K562 (cell line): ENCODE results near the gene THSD8. TPM values are rescaled to one million over a fixed set of nuclear protein-coding genes. Genes with fewer than 3 reads are reported as not detected.
A peak's percentile ranks its signal among the peaks of the same experiment; 100 is the strongest.

ENCODE experiments used
- ADNP ChIP-seq: fragments of 200-800 bp; sonication (Bioruptor generic); IDR thresholded peaks from 2 replicates; pipeline ENCODE4 v1.6.1; 2016; ENCODE audit warnings: missing genetic modification characterization, missing compliant biosample characterization
- ARHGAP35 ChIP-seq: fragments of 450-650 bp; IDR thresholded peaks from 2 replicates; pipeline ENCODE4 v1.6.1; 2018; ENCODE audit not compliant: partially characterized antibody
- HES1 ChIP-seq: fragments of 450-650 bp; IDR thresholded peaks from 2 replicates; pipeline ENCODE4 v1.6.1; 2016; ENCODE audit warnings: low read depth, mild to moderate bottlenecking, moderate library complexity
- MED1 ChIP-seq: sonication (generic); formaldehyde crosslinking; IDR thresholded peaks from 2 replicates; pipeline ENCODE4 v1.8.1; 2023; ENCODE audit warnings: missing genetic modification reagents, borderline replicate concordance
- MEF2A ChIP-seq: IDR thresholded peaks from 2 replicates; pipeline ENCODE4 v1.6.1; 2011; ENCODE audit warnings: low read depth, mild to moderate bottlenecking, low read length, moderate library complexity; ENCODE audit not compliant: control insufficient read depth
- PHB2 ChIP-seq: fragments of 450-650 bp; IDR thresholded peaks from 2 replicates; pipeline ENCODE4 v1.6.1; 2017; ENCODE audit warnings: low read depth
- PHF8 ChIP-seq: fragments of 200-600 bp; sonication (generic); IDR thresholded peaks from 2 replicates; pipeline ENCODE4 v1.6.1; 2012; ENCODE audit warnings: mixed run types, mild to moderate bottlenecking, inconsistent platforms, low read length, moderate library complexity, borderline replicate concordance
- PRDM10 ChIP-seq: fragments of 450-650 bp; IDR thresholded peaks from 2 replicates; pipeline ENCODE4 v1.6.1; 2018; ENCODE audit not compliant: partially characterized antibody
- RFX1 ChIP-seq: fragments of 450-650 bp; IDR thresholded peaks from 2 replicates; pipeline ENCODE4 v1.6.1; 2016; ENCODE audit warnings: mild to moderate bottlenecking, moderate library complexity
- SP2 ChIP-seq: IDR thresholded peaks from 2 replicates; pipeline ENCODE4 v1.6.1; 2011; ENCODE audit warnings: mild to moderate bottlenecking, low read depth, low read length, moderate library complexity; ENCODE audit not compliant: poor library complexity, severe bottlenecking; ENCODE audit errors: extremely low read depth
- TSC22D4 ChIP-seq: fragments of 450-650 bp; IDR thresholded peaks from 2 replicates; pipeline ENCODE4 v1.6.1; 2016; ENCODE audit warnings: missing genetic modification characterization, missing biosample characterization, control low read depth
- ZNF133 ChIP-seq: fragments of 250-450 bp; sonication (Bioruptor Pico); IDR thresholded peaks from 2 replicates; pipeline ENCODE4 v1.4.0; 2020; ENCODE audit warnings: mild to moderate bottlenecking
- ZNF224 ChIP-seq: sonication (generic); formaldehyde crosslinking; IDR thresholded peaks from 2 replicates; pipeline ENCODE4 v1.8.0; 2022; ENCODE audit warnings: mild to moderate bottlenecking, missing genetic modification reagents
- ZNF589 ChIP-seq: fragments of 200-800 bp; sonication (Bioruptor generic); IDR thresholded peaks from 2 replicates; pipeline ENCODE4 v1.6.1; 2016; ENCODE audit warnings: low read depth, missing genetic modification characterization, missing compliant biosample characterization
- ZNF668 ChIP-seq: fragments of 250-450 bp; sonication (Bioruptor Pico); IDR thresholded peaks from 2 replicates; pipeline ENCODE4 v1.8.0; 2022; ENCODE audit warnings: mild to moderate bottlenecking, inconsistent platforms
- ZNF79 ChIP-seq: fragments of 250-450 bp; sonication (Bioruptor Pico); IDR thresholded peaks from 2 replicates; pipeline ENCODE4 v1.4.0; 2020; ENCODE audit warnings: low read depth, mild to moderate bottlenecking, moderate library complexity
- polyA plus RNA-seq, 8 experiments: library from polyadenylated mRNA; depleted of rRNA in 4 of 8; stranded (reverse) in 5 of 8; unstranded in 3 of 8; fragments of >200 nt; fragmentation: Nextera tagmentation in 2 of 8; fragmentation: Illumina TruSeq in 1 of 8; extraction: Ambion mirVana in 2 of 8; extraction: Trizol in 1 of 8; gene quantifications; 2 replicates each; pipeline versions ENCODE4 v1.2.1 to v1.2.3, GENCODE V29; 2011 to 2014; ENCODE audit warnings: inconsistent platforms in 1 of 8, missing spikeins in 1 of 8
- total RNA-seq, 7 experiments: library from RNA; depleted of rRNA in 6 of 7; stranded (reverse); fragments of >200 nt in 6 of 7; fragmentation: Illumina TruSeq in 2 of 7; extraction: Trizol in 2 of 7; gene quantifications; 2 replicates each; pipeline versions ENCODE4 v1.2.1 to v1.2.3, GENCODE V29; 2011 to 2021; ENCODE audit warnings: low replicate concordance in 1 of 7
- TF ChIP-seq, protein P1 (sequence below): sonication (generic); formaldehyde crosslinking; IDR thresholded peaks from 2 replicates; pipeline ENCODE4 v1.8.1; 2023; ENCODE audit warnings: mild to moderate bottlenecking, missing genetic modification reagents
- TF ChIP-seq, protein P2 (sequence below): sonication (generic); formaldehyde crosslinking; IDR thresholded peaks from 2 replicates; pipeline ENCODE4 v1.8.0; 2023; ENCODE audit warnings: mild to moderate bottlenecking, missing genetic modification reagents

THSD8 gene
- total and polyA plus RNA-seq, 9 of the 15 experiments (the other 6 are each of a cell fraction or from before 2014, with no cell fraction given): 8.4 to 42.4 (median 19.9) TPM; not detected in 2

GRCh38 chr19:12793290-12794195 is 8.3 kb upstream of the THSD8 start (continued):
- TF ChIP-seq PRDM10 (peak; percentile 44), ZNF224 (no peak), PHB2 (no peak), RFX1 (no peak), ZNF668 (CRISPR knock-in tag) (no peak), HES1 (no peak), MEF2A (no peak), ARHGAP35 (no peak), ZNF79 (CRISPR knock-in tag) (no peak), MED1 (CRISPR knock-in tag) (no peak), PHF8 (peak; percentile 24; the same call in 1 of the 2 replicates), TSC22D4 (tag) (no peak), SP2 (no peak), ADNP (no peak), ZNF133 (no peak), ZNF589 (CRISPR knock-in tag) (no peak)
- TF ChIP-seq, protein P1, sequence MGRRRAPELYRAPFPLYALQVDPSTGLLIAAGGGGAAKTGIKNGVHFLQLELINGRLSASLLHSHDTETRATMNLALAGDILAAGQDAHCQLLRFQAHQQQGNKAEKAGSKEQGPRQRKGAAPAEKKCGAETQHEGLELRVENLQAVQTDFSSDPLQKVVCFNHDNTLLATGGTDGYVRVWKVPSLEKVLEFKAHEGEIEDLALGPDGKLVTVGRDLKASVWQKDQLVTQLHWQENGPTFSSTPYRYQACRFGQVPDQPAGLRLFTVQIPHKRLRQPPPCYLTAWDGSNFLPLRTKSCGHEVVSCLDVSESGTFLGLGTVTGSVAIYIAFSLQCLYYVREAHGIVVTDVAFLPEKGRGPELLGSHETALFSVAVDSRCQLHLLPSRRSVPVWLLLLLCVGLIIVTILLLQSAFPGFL (CRISPR knock-in tag): no peak
- TF ChIP-seq, protein P2, sequence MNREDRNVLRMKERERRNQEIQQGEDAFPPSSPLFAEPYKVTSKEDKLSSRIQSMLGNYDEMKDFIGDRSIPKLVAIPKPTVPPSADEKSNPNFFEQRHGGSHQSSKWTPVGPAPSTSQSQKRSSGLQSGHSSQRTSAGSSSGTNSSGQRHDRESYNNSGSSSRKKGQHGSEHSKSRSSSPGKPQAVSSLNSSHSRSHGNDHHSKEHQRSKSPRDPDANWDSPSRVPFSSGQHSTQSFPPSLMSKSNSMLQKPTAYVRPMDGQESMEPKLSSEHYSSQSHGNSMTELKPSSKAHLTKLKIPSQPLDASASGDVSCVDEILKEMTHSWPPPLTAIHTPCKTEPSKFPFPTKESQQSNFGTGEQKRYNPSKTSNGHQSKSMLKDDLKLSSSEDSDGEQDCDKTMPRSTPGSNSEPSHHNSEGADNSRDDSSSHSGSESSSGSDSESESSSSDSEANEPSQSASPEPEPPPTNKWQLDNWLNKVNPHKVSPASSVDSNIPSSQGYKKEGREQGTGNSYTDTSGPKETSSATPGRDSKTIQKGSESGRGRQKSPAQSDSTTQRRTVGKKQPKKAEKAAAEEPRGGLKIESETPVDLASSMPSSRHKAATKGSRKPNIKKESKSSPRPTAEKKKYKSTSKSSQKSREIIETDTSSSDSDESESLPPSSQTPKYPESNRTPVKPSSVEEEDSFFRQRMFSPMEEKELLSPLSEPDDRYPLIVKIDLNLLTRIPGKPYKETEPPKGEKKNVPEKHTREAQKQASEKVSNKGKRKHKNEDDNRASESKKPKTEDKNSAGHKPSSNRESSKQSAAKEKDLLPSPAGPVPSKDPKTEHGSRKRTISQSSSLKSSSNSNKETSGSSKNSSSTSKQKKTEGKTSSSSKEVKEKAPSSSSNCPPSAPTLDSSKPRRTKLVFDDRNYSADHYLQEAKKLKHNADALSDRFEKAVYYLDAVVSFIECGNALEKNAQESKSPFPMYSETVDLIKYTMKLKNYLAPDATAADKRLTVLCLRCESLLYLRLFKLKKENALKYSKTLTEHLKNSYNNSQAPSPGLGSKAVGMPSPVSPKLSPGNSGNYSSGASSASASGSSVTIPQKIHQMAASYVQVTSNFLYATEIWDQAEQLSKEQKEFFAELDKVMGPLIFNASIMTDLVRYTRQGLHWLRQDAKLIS (CRISPR knock-in tag): no peak; the same call in 1 of the 2 replicates
